Activated B cell treated with CpG ODN at 0.5 μM for 24 hours (primary cell): Measurements from ENCODE around the gene GOLIM4. TPM values are rescaled to one million over a fixed set of nuclear protein-coding genes. Genes with fewer than 3 reads are reported as not detected.
"Not testable (repeated sequence)": the region's sequence is repeated elsewhere in the genome, so short reads cannot be mapped to it uniquely, and the experiment has no call there.

Experiments
- ATAC-seq: fragments of 200-7000 bp; cut with Tn5 transposase; one replicate; pipeline ENCODE4 v1.10.0; 2021; ENCODE audit warnings: low read depth, mild to moderate bottlenecking, moderate library complexity
- CTCF ChIA-PET: fragments of 350-600 bp; sonication (Branson Sonifier 250); formaldehyde crosslinking; loops from one replicate; lab custom pipeline; 2021; ENCODE audit warnings: antibody characterized with exemption; lab: Charles Lee
- POLR2A ChIA-PET: fragments of 350-600 bp; sonication (Branson Sonifier 250); formaldehyde crosslinking; loops from one replicate; lab custom pipeline; 2021; ENCODE audit warnings: antibody characterized with exemption; lab: Charles Lee
- DNase-seq: peaks from one replicate; pipeline ENCODE4 v3.0.0; 2022
- H3K27ac Mint-ChIP-seq: one replicate; pipeline ENCODE4 v1.8.0; 2020; ENCODE audit warnings: mixed read lengths
- H3K27me3 Mint-ChIP-seq: one replicate; pipeline ENCODE4 v1.8.0; 2021; ENCODE audit warnings: mixed read lengths
- H3K36me3 Mint-ChIP-seq: one replicate; pipeline ENCODE4 v1.8.0; 2021; ENCODE audit warnings: low read depth, mixed read lengths
- H3K4me1 Mint-ChIP-seq: one replicate; pipeline ENCODE4 v1.8.0; 2021; ENCODE audit warnings: mixed read lengths
- H3K4me3 Mint-ChIP-seq: one replicate; pipeline ENCODE4 v1.8.0; 2020; ENCODE audit warnings: mild to moderate bottlenecking, mixed read lengths
- H3K9me3 Mint-ChIP-seq: one replicate; pipeline ENCODE4 v1.8.0; 2020; ENCODE audit warnings: mixed read lengths
- intact Hi-C: fragments of 100-400 bp; cut with micrococcal nuclease; formaldehyde crosslinking; loops from one replicate; pipeline ENCODE4 v1.15.1; 2024
- total RNA-seq: library from RNA; stranded (reverse); gene quantifications from 2 replicates; pipeline ENCODE4 v1.2.3, GENCODE V29; 2022
- TF ChIP-seq, protein P1 (sequence below): fragments of 200-600 bp; IDR thresholded peaks from one replicate; pipeline ENCODE4 v1.8.0; 2022; ENCODE audit warnings: antibody characterized with exemption, mild to moderate bottlenecking

Gene GOLIM4
- total RNA-seq, 1 donor from 2014 or later = 8.5 TPM

DNA sequence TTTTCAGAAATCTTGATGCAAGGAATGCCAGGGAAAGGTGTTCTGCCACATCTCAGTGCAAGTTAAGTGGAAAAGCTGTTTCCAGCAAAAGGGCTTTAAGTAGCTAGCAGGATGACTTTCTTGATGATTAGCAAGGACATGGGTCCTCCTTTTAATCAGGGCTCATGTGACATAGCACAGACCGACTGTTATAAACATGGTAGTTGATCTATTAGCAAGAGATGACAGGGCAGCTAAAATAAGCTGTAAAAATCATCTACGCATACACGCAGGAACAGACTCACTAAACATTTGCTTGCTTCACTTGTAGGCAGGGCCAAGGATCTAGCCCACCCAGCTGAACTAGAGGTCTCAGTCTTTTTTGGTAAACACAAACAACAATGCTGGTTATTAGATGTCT lies 69.0 kb downstream of the GOLIM4 start:
- no peak for DNase-seq
- Mint-ChIP-seq H3K9me3 (no peaks in the 10 kb centered on the region), H3K4me3 (no peak overlapping the region), H3K27me3 (no peaks in the 10 kb centered on the region), H3K27ac (no peak overlapping the region), H3K36me3 (peaks cover 72% of the 10 kb centered on the region), H3K4me1 (peaks cover 5% of the 10 kb centered on the region)
- CTCF ChIA-PET = no interaction called here
- TF ChIP-seq, protein P1, sequence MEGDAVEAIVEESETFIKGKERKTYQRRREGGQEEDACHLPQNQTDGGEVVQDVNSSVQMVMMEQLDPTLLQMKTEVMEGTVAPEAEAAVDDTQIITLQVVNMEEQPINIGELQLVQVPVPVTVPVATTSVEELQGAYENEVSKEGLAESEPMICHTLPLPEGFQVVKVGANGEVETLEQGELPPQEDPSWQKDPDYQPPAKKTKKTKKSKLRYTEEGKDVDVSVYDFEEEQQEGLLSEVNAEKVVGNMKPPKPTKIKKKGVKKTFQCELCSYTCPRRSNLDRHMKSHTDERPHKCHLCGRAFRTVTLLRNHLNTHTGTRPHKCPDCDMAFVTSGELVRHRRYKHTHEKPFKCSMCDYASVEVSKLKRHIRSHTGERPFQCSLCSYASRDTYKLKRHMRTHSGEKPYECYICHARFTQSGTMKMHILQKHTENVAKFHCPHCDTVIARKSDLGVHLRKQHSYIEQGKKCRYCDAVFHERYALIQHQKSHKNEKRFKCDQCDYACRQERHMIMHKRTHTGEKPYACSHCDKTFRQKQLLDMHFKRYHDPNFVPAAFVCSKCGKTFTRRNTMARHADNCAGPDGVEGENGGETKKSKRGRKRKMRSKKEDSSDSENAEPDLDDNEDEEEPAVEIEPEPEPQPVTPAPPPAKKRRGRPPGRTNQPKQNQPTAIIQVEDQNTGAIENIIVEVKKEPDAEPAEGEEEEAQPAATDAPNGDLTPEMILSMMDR = no peak
- intact Hi-C loops = no loop called here
- POLR2A ChIA-PET = no interaction called here
- ATAC-seq = no peak

DNA sequence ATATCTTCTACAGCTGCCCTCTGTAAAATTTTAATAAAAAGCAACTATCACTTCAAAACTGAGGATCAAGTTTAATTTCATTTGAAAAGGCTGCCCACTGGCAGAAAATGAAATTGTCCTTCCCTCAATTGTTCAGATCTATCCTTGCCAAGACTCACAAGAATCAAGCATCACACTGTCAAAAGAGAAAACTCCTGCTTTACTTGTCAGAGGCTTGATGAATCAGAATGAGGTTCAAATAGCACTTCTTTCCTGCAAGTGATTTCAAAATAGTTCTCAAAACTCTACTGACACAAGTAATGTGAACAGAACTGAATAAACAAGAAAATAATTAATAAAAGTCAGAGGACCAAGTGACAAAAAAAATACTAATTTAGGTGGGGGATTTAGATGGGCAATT lies 70.6 kb downstream of the GOLIM4 start:
- POLR2A ChIA-PET = no interaction called here
- Mint-ChIP-seq H3K27ac (no peak overlapping the region), H3K27me3 (no peaks in the 10 kb centered on the region), H3K9me3 (no peaks in the 10 kb centered on the region), H3K36me3 (peaks cover 75% of the 10 kb centered on the region), H3K4me1 (peaks cover 5% of the 10 kb centered on the region), H3K4me3 (no peak overlapping the region)
- CTCF ChIA-PET = no interaction called here
- intact Hi-C loops = no loop called here
- ATAC-seq (no peak), DNase-seq (no peak)
- TF ChIP-seq, protein P1 = no peak

- Mint-ChIP-seq H3K9me3 (no peaks in the 10 kb centered on the region), H3K27me3 (no peaks in the 10 kb centered on the region), H3K27ac (no peak overlapping the region), H3K36me3 (peaks cover 69% of the 10 kb centered on the region), H3K4me1 (peaks cover 5% of the 10 kb centered on the region), H3K4me3 (no peak overlapping the region)
- TF ChIP-seq, protein P1 = no peak
- ChIA-PET CTCF (no interaction called here), POLR2A (no interaction called here)
- intact Hi-C loops = no loop called here
- no peak for DNase-seq
- no peak for ATAC-seq
Observed at GRCh38 chr3:168024537-168024941, 71.2 kb downstream of the GOLIM4 start.

- ATAC-seq (no peak), DNase-seq (no peak)
- ChIA-PET CTCF (no interaction called here), POLR2A (no interaction called here)
- Mint-ChIP-seq H3K4me3 (no peak overlapping the region), H3K27ac (no peak overlapping the region), H3K9me3 (no peaks in the 10 kb centered on the region), H3K36me3 (peaks cover 58% of the 10 kb centered on the region), H3K4me1 (peaks cover 5% of the 10 kb centered on the region), H3K27me3 (no peaks in the 10 kb centered on the region)
- intact Hi-C loops = no loop called here
- TF ChIP-seq, protein P1 = no peak
Observed at GRCh38 chr3:168021737-168022450, 73.8 kb downstream of the GOLIM4 start.

DNA sequence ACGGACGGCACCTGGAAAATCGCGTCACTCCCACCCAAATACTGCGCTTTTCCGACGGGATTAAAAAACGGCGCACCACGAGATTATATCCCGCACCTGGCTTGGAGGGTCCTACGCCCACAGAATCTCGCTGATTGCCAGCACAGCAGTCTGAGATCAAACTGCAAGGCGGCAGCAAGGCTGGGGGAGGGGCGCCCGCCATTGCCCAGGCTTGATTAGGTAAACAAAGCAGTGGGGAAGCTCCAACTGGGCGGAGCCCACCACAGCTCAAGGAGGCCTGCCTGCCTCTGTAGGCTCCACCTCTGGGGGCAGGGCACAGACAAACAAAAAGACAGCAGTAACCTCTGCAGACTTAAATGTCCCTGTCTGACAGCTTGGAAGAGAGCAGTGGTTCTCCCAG lies 84.4 kb downstream of the GOLIM4 start:
- H3K36me3 Mint-ChIP-seq = peaks cover 14% of the 10 kb centered on the region
- CTCF ChIA-PET, H3K27me3 Mint-ChIP-seq, H3K9me3 Mint-ChIP-seq, intact Hi-C loops, ATAC-seq, DNase-seq, POLR2A ChIA-PET, H3K4me1 Mint-ChIP-seq, H3K4me3 Mint-ChIP-seq, H3K27ac Mint-ChIP-seq: not testable (repeated sequence)

DNA sequence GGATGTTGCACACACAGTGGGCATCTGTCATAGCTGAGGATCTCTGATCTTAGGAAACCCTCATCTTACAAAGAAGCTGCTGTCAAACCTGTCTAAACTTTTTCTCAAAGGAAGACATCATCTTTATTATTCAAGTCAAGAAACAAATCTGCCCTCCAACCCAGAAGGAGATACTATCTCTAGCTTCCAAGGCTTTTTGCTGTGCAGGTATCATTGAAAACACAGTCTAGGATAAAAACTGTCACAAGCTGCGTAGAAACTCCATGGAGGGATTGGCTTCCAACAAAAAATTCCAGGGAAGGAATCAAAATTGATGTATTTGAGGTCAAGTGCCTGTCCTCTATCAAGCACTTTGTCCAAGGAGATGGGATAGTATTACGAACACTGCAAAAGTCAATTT lies 89.1 kb downstream of the GOLIM4 start:
- Mint-ChIP-seq H3K36me3 (peaks cover 12% of the 10 kb centered on the region), H3K27ac (no peak overlapping the region), H3K9me3 (no peaks in the 10 kb centered on the region), H3K27me3 (no peaks in the 10 kb centered on the region), H3K4me3 (no peak overlapping the region), H3K4me1 (no peaks in the 10 kb centered on the region)
- CTCF ChIA-PET = no interaction called here
- POLR2A ChIA-PET = no interaction called here
- no peak for DNase-seq
- ATAC-seq = no peak
- TF ChIP-seq, protein P1 = no peak
- intact Hi-C loops = no loop called here
